Activated CD4-positive, alpha-beta T cell treated with anti-CD3 and anti-CD28 coated beads, Interleukin-2, amount 10 ng/mL, durations not matched to agents 7 days and 5 days (primary cell): Measurements from ENCODE around the gene CCDC158. TPM values are rescaled to one million over a fixed set of nuclear protein-coding genes. Genes with fewer than 3 reads are reported as not detected.
A peak's percentile ranks its signal among the peaks of the same experiment; 100 is the strongest.
"Not testable (repeated sequence)": the region's sequence is repeated elsewhere in the genome, so short reads cannot be mapped to it uniquely, and the experiment has no call there.

Source experiments
- CTCF ChIA-PET: fragments of 350-600 bp; sonication (Branson Sonifier 250); formaldehyde crosslinking; loops from one replicate; lab custom pipeline; 2021; ENCODE audit warnings: antibody characterized with exemption; lab: Charles Lee
- POLR2A ChIA-PET: fragments of 350-600 bp; sonication (Branson Sonifier 250); formaldehyde crosslinking; loops from one replicate; lab custom pipeline; 2021; ENCODE audit warnings: antibody characterized with exemption; lab: Charles Lee
- DNase-seq: peaks from one replicate; pipeline ENCODE4 v3.0.0-alpha.2; 2020
- H3K27ac Mint-ChIP-seq: one replicate; pipeline ENCODE4 v1.8.0; 2021; ENCODE audit warnings: mild to moderate bottlenecking, moderate library complexity, mixed read lengths
- H3K27me3 Mint-ChIP-seq: one replicate; pipeline ENCODE4 v1.8.0; 2021; ENCODE audit warnings: mixed read lengths
- H3K36me3 Mint-ChIP-seq: one replicate; pipeline ENCODE4 v1.8.0; 2021; ENCODE audit warnings: low read depth, mixed read lengths
- H3K4me1 Mint-ChIP-seq: one replicate; pipeline ENCODE4 v1.8.0; 2021; ENCODE audit warnings: mixed read lengths
- H3K4me3 Mint-ChIP-seq: one replicate; pipeline ENCODE4 v1.8.0; 2021; ENCODE audit warnings: mild to moderate bottlenecking, moderate library complexity, mixed read lengths
- H3K9me3 Mint-ChIP-seq: one replicate; pipeline ENCODE4 v1.8.0; 2021; ENCODE audit warnings: mixed read lengths
- total RNA-seq, 2 experiments: library from RNA; stranded (reverse); gene quantifications; one replicate each; pipeline ENCODE4 v1.2.3, GENCODE V29; 2021

Gene CCDC158
- total RNA-seq, 2 experiments from 2014 or later: not detected

- Mint-ChIP-seq H3K27me3 (peaks cover 6% of the 10 kb centered on the region), H3K4me1 (no peaks in the 10 kb centered on the region), H3K9me3 (no peaks in the 10 kb centered on the region), H3K27ac (no peak overlapping the region), H3K36me3 (no peaks in the 10 kb centered on the region), H3K4me3 (no peak overlapping the region)
- ChIA-PET CTCF (interaction anchor here (0.7 to 2.8 kb wide), 11 partner anchors 9 to 269 kb away, joined by 3 to 19 read pairs (median 3); partner anchors contain the start of gene STBD1), POLR2A (no interaction called here)
- no peak for DNase-seq
These were observed 43.5 kb downstream of the CCDC158 start for GRCh38 chr4:76377481-76377901.

GRCh38 chr4:76376534-76376933, 44.4 kb downstream of the CCDC158 start:
- POLR2A ChIA-PET: no interaction called here
- H3K27ac Mint-ChIP-seq: no peak overlapping the region
- H3K9me3 Mint-ChIP-seq: no peaks in the 10 kb centered on the region
- no peaks in the 10 kb centered on the region for H3K4me1 Mint-ChIP-seq
- DNase-seq: no peak
- no peaks in the 10 kb centered on the region for H3K36me3 Mint-ChIP-seq
- CTCF ChIA-PET: interaction anchor here (1.6 to 2.8 kb wide), 2 partner anchors 80 to 197 kb away, joined by 4 to 19 read pairs; no protein-coding TSS in a partner anchor
- peaks cover 6% of the 10 kb centered on the region for H3K27me3 Mint-ChIP-seq
- H3K4me3 Mint-ChIP-seq: no peak overlapping the region

GRCh38 chr4:76375703-76376102, 45.2 kb downstream of the CCDC158 start:
- no peak overlapping the region for H3K4me3 Mint-ChIP-seq
- CTCF ChIA-PET: interaction anchor here (0.7 to 2.8 kb wide), 2 partner anchors 196 to 1016 kb away, joined by 3 to 19 read pairs; no protein-coding TSS in a partner anchor
- no peak for DNase-seq
- peaks cover 6% of the 10 kb centered on the region for H3K27me3 Mint-ChIP-seq
- POLR2A ChIA-PET: no interaction called here
- no peak overlapping the region for H3K27ac Mint-ChIP-seq
- H3K4me1 Mint-ChIP-seq: no peaks in the 10 kb centered on the region
- H3K36me3 Mint-ChIP-seq: no peaks in the 10 kb centered on the region
- no peaks in the 10 kb centered on the region for H3K9me3 Mint-ChIP-seq

- H3K9me3 Mint-ChIP-seq: no peaks in the 10 kb centered on the region
- H3K4me1 Mint-ChIP-seq: no peaks in the 10 kb centered on the region
- ChIA-PET POLR2A (no interaction called here), CTCF (no interaction called here)
- no peak overlapping the region for H3K4me3 Mint-ChIP-seq
- no peaks in the 10 kb centered on the region for H3K36me3 Mint-ChIP-seq
- no peak for DNase-seq
- no peak overlapping the region for H3K27ac Mint-ChIP-seq
- peaks cover 13% of the 10 kb centered on the region for H3K27me3 Mint-ChIP-seq
These were observed 46.1 kb downstream of the CCDC158 start for GRCh38 chr4:76374798-76375197.

GRCh38 chr4:76373919-76374552, 46.9 kb downstream of the CCDC158 start:
- POLR2A ChIA-PET: no interaction called here
- H3K4me1 Mint-ChIP-seq: no peaks in the 10 kb centered on the region
- no peaks in the 10 kb centered on the region for H3K9me3 Mint-ChIP-seq
- H3K4me3 Mint-ChIP-seq: no peak overlapping the region
- H3K27ac Mint-ChIP-seq: no peak overlapping the region
- DNase-seq: no peak
- no peaks in the 10 kb centered on the region for H3K36me3 Mint-ChIP-seq
- CTCF ChIA-PET: no interaction called here
- peaks cover 13% of the 10 kb centered on the region for H3K27me3 Mint-ChIP-seq

GRCh38 chr4:76366737-76367136, 54.2 kb downstream of the CCDC158 start:
- Mint-ChIP-seq H3K9me3 (no peaks in the 10 kb centered on the region), H3K27ac (no peak overlapping the region), H3K27me3 (peaks cover 15% of the 10 kb centered on the region), H3K4me1 (no peaks in the 10 kb centered on the region), H3K36me3 (no peaks in the 10 kb centered on the region), H3K4me3 (no peak overlapping the region)
- no peak for DNase-seq
- CTCF ChIA-PET: no interaction called here
- POLR2A ChIA-PET: no interaction called here

GRCh38 chr4:76365636-76366035, 55.3 kb downstream of the CCDC158 start:
- H3K27me3 Mint-ChIP-seq: peaks cover 15% of the 10 kb centered on the region
- POLR2A ChIA-PET: no interaction called here
- CTCF ChIA-PET: no interaction called here
- peaks cover 2% of the 10 kb centered on the region for H3K9me3 Mint-ChIP-seq
- no peaks in the 10 kb centered on the region for H3K4me1 Mint-ChIP-seq
- H3K36me3 Mint-ChIP-seq: no peaks in the 10 kb centered on the region
- DNase-seq: no peak
- H3K27ac Mint-ChIP-seq: no peak overlapping the region
- no peak overlapping the region for H3K4me3 Mint-ChIP-seq

- DNase-seq: no peak
- H3K27me3 Mint-ChIP-seq: peaks cover 9% of the 10 kb centered on the region
- H3K4me1 Mint-ChIP-seq: no peaks in the 10 kb centered on the region
- H3K9me3 Mint-ChIP-seq: peaks cover 2% of the 10 kb centered on the region
- POLR2A ChIA-PET: no interaction called here
- H3K36me3 Mint-ChIP-seq: no peaks in the 10 kb centered on the region
- no peak overlapping the region for H3K27ac Mint-ChIP-seq
- H3K4me3 Mint-ChIP-seq: no peak overlapping the region
- CTCF ChIA-PET: no interaction called here
These were observed 56.2 kb downstream of the CCDC158 start for GRCh38 chr4:76364763-76365162.

GRCh38 chr4:76363556-76364290, 57.2 kb downstream of the CCDC158 start:
- no peak overlapping the region for H3K27ac Mint-ChIP-seq
- ChIA-PET CTCF (no interaction called here), POLR2A (no interaction called here)
- H3K4me3 Mint-ChIP-seq: no peak overlapping the region
- no peak for DNase-seq
- H3K4me1 Mint-ChIP-seq: no peaks in the 10 kb centered on the region
- H3K27me3 Mint-ChIP-seq: peaks cover 14% of the 10 kb centered on the region
- no peaks in the 10 kb centered on the region for H3K36me3 Mint-ChIP-seq
- peaks cover 10% of the 10 kb centered on the region for H3K9me3 Mint-ChIP-seq

GRCh38 chr4:76361689-76362412, 59.1 kb downstream of the CCDC158 start:
- Mint-ChIP-seq H3K27me3 (peaks cover 12% of the 10 kb centered on the region), H3K27ac (no peak overlapping the region), H3K9me3 (peaks cover 22% of the 10 kb centered on the region), H3K4me1 (no peaks in the 10 kb centered on the region), H3K4me3 (no peak overlapping the region), H3K36me3 (no peaks in the 10 kb centered on the region)
- ChIA-PET POLR2A (no interaction called here), CTCF (no interaction called here)
- DNase-seq: no peak

- CTCF ChIA-PET, POLR2A ChIA-PET, H3K27me3 Mint-ChIP-seq, H3K27ac Mint-ChIP-seq, H3K36me3 Mint-ChIP-seq, H3K4me3 Mint-ChIP-seq, H3K4me1 Mint-ChIP-seq, DNase-seq: not testable (repeated sequence)
- peaks cover 25% of the 10 kb centered on the region for H3K9me3 Mint-ChIP-seq
These were observed 61.0 kb downstream of the CCDC158 start for GRCh38 chr4:76359881-76360466.

- Mint-ChIP-seq H3K27ac (peak overlapping the region; percentile 56), H3K36me3 (no peaks in the 10 kb centered on the region), H3K9me3 (peaks cover 28% of the 10 kb centered on the region), H3K4me1 (peaks cover 11% of the 10 kb centered on the region), H3K27me3 (peaks cover 10% of the 10 kb centered on the region), H3K4me3 (no peak overlapping the region)
- ChIA-PET POLR2A (no interaction called here), CTCF (interaction anchor here (1.1 kb wide), 1 partner anchor 33 kb away, joined by 3 read pairs; no protein-coding TSS in a partner anchor)
- no peak for DNase-seq
These were observed 63.0 kb downstream of the CCDC158 start for GRCh38 chr4:76357981-76358380.
